GM21447 (cell line): ENCODE data around the gene ATP1A4.

Source experiments
- ATAC-seq: cut with Tn5 transposase; IDR thresholded peaks from one replicate; pipeline ENCODE4 v1.9.1; 2021; ENCODE audit not compliant: unreplicated experiment

The ATP1A4 gene

DNA sequence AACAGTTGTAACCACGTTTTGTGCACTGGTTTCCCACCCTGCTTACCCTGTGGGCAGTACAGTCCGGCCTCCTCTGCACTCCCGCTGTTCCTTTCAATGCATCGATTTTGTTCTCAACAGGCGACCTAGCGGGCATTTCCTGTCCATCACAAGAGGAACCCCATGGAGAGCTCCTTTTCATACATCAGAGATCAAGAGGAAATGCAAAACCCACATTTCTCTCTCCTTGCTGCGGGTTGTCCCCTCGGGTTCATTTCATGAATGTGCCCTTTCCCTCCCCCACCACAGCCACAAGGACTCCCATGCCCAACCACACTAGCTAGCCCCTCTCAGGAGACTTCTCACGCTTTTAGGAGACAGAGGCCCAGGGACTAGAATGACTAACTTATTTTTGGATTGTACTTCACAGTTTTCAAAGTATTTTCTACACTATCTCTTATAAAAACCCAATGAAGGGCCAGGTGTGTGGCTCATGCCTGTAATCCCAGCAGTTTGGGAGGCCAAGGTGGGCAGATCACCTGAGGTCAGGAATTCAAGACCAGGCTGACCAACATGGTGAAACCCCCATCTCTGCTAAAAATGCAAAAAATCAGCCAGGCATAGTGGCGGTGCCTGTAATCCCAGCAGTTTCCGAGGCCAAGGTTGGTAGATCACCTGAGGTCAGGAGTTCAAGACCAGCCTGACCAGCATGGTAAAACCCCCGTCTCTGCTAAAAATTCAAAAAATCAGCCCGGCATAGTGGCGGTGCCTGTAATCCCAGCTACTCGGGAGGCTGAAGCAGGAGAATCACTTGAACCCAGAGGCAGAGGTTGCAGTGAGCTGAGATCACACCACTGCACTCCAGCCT lies 18.4 kb downstream of the ATP1A4 start:
- peak; percentile 74 for ATAC-seq

DNA sequence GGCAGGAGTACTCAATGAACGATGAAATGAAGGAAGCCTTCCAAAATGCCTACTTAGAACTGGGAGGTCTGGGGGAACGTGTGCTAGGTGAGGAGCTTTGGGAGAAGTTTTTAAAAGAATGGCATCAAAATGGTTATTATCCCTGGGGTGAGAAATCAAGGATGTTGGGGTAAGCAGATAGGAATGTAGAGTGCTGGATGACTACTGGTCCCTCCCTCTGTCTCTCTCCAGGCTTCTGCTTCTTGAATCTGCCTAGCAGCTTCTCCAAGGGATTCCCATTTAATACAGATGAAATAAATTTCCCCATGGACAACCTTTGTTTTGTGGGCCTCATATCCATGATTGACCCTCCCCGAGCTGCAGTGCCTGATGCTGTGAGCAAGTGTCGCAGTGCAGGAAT lies 20.0 kb downstream of the ATP1A4 start:
- ATAC-seq = no peak

DNA sequence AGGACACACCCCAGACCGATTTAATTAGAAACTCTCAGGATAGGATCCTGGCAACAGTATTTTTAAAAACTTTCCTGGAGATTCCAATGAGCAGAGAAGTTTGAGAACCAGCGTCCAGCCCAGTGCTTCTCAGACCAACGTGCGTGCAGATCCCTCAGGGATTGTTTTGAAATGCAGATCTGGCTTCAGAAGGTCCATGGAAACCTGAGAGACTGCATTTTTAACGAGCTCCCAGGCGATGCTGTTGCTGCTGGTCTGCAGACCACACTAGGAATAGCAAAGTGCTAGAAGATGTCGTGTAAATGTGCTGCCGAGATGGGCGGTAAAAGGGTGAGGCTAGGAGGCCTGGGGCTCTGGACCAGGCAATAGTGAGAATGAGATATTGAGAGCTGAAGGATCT lies 20.6 kb downstream of the ATP1A4 start:
- ATAC-seq = no peak

DNA sequence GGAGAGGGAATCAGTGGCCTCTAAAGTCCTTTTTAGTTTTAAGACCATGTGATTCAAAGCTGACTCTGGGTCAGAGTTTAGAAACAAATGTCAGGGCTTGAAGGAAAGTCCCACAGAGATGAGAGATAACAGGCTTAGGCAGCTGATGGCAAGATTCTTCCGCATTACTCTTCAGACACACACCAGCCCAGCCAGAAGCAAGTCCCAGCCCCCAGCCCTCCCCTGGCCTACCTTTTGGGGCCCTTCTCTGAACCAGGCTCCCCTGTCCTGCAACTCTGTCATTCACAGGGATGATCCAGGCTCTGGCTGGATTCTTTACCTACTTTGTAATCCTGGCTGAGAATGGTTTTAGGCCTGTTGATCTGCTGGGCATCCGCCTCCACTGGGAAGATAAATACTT lies 25.8 kb downstream of the ATP1A4 start:
- no peak for ATAC-seq

DNA sequence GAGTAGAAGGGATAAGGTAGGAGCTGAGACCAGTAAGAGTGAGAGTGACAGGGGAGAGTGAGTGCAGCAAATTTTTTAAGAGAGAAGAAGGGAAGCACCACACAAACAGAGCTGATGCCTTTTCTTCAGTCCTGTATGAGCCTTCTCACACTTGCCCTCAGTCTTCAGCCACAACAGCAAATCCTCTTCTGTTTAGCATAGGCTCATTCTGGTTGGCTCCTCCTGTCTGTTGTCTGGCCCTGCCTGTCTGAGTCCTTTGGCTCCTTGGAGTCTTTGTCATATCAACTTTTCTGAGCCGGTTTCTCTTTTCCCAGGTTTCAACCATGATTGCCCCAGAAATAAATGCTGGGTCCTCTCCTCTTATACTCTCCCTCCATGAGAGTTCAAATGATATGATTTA lies 26.3 kb downstream of the ATP1A4 start:
- no peak for ATAC-seq

DNA sequence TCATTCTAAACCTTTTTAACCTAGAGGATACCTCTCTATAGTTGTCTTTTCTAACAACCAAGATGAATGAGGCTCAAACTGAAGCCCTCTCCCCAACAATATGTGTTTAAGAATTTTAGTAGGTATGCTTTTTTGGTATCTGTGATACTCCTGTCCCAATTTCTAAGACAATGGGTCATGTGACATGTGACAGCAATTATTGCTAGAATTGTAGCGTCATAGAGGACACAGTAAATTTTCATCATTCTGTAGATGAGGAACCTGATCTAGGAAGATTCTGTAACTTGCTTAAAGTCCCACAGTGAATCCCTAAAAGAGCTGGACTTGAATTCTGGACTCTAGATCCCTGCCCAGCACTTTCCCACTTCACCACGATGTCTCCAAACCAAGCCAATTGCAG lies 27.3 kb downstream of the ATP1A4 start:
- ATAC-seq = no peak

DNA sequence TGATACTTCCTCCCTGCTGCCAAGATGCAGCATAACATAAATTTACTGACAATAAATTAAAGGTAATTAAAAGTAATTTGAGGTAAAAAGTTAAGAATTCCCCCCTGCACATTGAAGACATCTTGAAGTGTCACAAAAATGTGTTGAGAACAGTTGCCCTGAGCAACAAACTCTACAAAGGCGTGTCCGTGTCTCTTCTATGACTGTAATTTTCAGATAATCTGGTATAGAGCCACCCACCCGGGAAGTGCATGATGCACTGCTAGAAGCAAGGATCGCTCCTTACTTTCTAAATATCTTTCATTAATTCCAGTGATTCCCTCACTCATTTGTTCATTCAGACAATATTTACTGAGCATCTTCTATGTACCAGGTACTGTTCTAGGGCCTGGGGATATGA lies 27.9 kb downstream of the ATP1A4 start:
- no peak for ATAC-seq

DNA sequence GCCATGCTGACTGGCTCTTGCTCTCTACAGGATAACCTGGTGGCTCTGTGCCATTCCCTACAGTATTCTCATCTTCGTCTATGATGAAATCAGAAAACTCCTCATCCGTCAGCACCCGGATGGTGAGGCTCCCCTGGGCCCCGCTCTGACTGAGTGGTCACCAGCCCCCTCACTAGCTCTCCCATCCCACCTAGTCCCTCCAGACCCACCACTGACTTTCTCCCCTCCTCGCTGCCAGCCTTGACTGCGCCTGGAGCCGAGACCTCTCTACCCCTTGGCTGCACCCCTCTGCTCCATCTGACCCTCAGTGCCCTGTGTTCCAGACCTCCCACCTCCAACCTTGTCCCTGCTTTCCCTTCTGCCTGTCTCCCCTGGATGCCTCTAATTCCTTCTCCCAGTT lies 34.8 kb downstream of the ATP1A4 start:
- no peak for ATAC-seq

DNA sequence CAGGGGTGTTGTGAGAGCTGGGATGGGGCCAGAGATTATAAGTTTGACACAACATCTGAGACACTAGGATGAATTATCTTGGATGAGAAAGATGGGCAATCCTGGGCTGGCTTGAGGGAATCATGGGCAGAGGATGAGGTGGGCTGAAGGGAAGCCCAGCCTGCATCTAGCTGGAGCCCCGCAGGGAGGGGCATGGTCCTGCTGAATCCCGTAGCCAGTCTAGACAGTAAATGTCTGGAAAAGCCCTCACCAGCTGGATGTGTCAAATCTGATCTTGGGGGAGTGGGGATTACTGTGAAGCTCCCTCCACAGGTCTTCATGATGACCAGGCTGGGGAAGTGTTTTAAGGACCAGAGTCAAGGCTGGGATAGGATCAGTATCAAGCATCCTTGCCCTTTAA lies 35.3 kb downstream of the ATP1A4 start:
- ATAC-seq = no peak

DNA sequence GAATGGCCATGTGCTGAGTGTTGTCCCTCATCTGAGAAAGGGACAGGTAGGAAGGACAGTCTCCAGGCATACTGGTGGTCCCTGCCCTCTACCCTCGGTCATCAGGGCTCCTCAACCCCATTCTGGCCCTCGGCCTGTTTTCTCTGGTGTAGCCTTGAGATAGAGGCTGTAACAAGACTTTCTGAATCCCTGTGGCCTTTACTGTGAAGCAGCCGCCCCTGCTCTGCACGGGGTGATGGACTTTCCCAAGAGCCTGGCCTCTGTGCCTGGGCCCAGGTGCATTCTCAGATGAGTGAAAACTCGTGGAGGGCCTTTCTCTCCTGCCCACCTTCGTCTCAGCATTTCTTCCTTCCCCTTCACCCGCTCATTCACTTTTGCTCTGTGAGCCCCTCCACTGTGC lies 36.0 kb downstream of the ATP1A4 start:
- no peak for ATAC-seq

DNA sequence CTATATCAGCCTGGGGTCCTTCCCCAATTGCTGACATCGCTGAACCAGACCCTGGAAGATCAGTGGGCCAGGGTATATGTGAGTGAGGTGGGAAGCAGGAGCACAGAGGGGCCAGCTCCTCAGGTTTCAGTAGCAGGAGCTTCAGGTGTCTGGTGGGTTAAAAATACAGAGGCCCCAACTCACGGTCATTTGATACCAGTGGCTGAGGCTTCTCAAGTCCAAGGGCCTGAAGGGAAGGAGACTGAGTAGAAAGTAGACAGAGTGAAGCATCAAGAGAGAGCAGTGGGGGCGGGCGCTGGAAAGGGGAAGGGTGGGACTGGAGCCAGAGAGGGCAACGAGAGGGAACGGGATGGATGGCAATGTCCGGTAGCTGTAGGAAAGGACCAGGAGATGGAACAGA lies 36.9 kb downstream of the ATP1A4 start:
- ATAC-seq = no peak

DNA sequence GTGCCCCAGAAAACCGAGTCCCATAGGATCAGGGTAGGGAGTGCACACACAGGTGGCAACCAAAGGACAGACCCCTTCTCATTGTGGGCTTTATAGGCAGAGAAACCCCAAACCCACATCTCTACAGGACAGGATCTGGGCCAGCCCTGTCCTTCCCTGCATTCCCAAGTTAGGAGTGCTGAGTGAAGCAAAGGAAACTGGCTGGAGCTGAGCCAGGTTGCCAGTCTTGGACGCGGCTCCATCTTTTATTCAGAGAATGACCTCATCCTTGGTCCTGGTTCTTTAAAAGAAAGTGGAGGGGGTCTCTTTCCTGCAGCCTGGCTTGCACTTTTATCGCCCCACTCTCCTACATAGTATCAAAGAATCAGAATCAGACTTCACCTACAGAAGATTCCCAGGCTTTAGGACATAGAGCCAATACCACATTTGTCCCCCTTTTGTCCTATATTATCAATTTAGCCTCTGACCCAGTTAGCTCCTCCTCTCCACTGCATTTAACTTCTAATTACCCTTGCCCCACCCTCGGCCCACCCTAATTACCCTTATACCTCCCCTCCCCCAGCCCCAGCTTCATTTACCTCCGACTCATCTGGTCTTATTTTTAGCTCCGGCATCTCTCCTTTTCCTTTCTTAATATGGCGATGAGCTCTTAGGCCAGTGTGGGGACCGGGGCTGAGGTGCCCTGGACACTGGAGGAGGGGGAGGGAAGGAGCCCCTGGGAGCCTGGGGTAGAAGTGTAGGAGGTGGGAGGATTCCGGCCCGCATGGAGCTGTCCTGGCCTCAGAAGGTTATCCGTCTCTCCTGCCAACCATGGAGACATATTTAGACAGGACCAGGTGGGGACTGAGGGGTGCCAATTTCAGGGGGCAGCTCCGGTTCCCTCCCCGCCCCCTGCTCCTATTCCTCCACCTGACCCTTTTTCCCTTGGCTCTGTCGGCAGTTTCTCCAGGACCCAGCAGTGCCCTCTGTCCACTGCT lies 38.5 kb downstream of the ATP1A4 start, which contains the start of gene CASQ1:
Gene CASQ1, plus strand, starts transcription at position 927 of the 977 bp plus-strand sequence. CDS start 177 bp downstream, outside the sequence.
- ATAC-seq = no peak

DNA sequence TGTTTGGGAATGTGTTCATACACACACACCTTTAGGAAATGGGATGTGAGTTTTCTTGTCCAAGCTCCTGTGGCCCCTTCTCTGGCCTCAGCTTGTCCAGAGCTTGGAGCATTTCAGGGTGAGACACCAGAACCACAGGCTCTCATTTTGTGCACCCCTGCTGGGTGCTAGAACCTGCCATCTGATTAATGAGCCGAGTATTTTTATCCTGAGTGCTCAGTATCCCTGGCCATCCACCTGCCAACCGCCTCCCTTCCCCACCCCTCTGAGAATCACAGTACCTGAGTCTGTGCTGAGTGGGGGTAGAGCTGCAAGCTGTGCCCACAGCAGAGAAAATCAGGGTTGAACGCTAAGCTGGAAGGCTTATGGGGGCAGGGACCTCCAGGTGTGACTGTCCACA lies 40.4 kb downstream of the ATP1A4 start:
- no peak for ATAC-seq

DNA sequence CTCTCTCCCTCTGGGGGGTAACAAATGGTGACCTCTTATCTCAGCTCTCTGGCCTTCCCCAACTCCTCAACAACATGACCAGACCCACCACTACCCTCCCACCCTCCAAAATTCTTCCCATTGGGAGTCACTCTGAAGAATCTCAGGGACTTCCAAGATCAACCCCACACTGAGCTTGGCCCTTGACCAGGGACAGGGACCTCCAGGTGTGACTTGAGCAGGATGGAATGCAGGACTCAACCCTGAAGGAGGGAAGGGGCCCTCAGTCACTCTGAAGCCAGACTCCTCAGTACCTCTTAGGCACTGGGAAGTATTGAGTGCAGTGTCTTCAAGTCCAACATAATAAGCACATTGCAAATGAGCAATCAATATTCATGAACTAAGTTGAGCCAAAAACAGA lies 40.8 kb downstream of the ATP1A4 start:
- no peak for ATAC-seq

DNA sequence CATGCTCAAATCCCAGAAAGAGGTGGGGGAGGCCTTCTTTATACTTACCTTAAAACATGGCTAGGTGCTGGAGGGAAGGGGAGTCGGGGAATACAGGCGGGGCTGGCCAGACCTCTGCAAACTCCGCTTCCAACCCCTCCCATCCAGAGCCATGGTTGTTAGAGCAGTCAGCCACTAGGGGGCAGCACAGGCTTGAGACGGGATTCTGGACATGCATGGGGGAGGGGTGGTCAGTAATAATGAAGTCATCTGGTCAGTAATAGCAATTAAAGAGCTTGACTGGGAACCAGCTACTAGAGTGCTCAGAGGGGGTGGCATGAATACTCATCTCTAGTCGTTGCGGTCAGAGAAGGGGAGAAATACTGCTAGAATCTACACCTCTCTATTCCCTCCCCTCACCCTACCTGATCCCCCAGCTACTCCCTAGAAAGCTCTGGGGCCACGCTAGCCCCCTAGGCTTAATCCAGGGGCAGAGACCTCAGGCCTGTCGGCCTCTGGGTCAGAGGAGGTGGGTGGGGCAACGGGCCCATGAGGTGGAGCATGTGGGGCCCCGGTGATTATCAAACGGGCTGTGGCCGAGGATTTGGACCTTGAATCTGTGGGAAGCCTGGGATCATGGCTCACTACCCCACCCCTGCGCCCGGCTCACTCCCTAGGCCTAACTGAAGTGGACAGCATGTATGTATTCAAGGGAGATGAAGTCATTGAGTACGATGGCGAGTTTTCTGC lies 41.9 kb downstream of the ATP1A4 start:
- no peak for ATAC-seq

DNA sequence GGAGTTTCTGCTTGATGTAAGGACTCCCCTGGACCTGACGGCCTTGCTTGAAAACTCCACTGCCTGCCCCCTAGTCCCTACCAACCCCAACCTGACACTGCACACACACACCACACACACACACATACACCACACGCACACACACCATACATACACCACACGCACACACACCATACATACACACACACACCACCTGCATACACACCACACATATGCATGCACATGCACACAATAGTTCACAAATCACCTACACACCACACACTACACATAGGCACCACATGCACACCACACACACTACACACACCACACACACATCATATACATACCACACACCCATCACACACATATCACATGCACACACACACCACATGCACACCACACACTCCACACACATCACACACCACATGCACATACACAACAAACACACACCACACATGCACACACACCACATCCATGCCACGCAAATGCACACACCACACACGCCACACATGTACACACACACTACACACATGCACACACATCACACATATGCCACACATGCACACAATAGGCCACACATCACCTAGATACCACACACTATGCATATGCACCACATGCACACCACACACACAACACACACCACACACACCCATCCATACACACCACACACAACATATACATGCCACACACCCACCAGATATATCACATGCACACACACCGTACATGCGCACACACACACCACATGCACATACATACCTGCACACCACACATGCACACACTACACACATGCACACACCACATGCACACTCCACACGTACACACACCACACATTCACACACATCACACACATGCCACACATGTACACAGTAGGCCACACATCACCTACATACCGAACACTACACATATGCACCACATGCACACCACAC lies 42.7 kb downstream of the ATP1A4 start:
- no peak for ATAC-seq

DNA sequence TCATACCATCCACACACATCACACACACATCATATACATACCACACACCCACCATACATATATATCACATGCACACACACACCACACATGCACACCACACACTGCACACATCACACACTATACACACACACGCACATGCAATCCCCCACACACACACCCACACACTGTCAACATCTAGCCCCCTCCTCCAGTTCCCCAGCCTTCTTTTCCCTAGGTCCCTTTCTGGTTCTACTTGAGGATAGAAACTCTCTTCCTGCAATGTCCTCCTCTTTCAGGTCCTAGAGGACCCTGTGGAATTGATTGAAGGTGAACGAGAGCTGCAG lies 43.3 kb downstream of the ATP1A4 start:
- no peak for ATAC-seq

DNA sequence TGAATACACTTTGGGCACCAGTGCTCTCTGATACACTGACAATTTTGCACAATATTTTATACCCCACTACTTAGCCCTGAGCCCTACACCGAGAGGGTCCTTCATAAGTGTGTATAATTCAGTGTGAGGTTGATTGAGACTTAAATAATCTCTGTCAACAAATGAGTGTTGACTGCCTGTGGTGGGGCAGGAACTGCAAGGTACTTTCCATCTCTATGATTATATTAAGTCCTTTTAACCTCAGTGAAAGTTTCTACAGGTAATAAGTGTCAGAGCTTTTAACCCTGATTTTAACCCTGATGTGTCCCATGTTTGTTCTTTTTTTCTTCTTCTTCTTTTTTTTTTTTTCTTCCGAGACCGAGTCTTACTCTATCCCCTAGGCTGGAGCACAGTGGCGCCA lies 44.7 kb downstream of the ATP1A4 start:
- ATAC-seq = no peak

DNA sequence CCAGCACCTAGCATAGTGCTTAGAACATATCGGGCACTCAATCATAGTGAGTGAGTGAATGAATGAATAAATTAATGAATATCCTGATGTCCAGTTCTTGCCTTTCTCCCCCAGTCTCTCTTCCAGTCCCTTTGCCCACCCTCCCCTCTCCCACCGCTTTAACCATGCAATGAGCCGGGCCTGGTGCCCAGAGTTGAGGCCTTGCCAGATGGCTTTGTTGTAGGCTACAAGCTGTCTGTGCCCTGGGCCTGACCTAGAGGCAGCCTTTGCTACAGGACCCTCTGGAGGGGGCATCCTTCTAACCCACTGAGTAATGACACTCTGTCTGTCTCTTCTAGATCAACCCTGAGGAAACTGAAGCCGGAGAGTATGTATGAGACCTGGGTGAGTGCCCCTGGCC lies 45.8 kb downstream of the ATP1A4 start:
- ATAC-seq = no peak

DNA sequence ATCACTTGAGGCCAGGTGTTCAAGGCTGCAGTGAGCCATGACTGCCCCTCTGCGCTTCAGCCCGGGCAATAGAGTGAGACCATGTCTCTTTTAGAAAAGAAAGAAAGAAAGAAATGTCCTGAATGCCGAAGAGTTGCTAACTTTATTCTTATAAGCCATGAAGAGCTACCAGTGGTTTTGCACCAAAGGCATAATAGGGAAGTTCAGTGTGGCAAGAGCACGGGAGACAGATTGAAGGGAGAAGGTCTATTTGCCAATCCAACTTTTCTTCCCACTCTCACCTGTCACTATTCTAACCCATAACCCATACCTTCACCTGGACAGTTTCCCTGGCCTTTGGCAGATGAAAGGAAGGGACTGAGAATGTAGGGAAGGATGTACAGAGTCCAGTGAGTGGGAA lies 49.4 kb downstream of the ATP1A4 start:
- no peak for ATAC-seq
